CD4-positive, alpha-beta T cell treated with Interleukin-17A for 1 hour (primary cell): Measurements from ENCODE around the gene MSANTD1.
A peak's percentile ranks its signal among the peaks of the same experiment; 100 is the strongest.

Source experiments
- DNase-seq: peaks from one replicate; pipeline ENCODE4 v3.0.0-alpha.2; 2020

The MSANTD1 gene

DNA sequence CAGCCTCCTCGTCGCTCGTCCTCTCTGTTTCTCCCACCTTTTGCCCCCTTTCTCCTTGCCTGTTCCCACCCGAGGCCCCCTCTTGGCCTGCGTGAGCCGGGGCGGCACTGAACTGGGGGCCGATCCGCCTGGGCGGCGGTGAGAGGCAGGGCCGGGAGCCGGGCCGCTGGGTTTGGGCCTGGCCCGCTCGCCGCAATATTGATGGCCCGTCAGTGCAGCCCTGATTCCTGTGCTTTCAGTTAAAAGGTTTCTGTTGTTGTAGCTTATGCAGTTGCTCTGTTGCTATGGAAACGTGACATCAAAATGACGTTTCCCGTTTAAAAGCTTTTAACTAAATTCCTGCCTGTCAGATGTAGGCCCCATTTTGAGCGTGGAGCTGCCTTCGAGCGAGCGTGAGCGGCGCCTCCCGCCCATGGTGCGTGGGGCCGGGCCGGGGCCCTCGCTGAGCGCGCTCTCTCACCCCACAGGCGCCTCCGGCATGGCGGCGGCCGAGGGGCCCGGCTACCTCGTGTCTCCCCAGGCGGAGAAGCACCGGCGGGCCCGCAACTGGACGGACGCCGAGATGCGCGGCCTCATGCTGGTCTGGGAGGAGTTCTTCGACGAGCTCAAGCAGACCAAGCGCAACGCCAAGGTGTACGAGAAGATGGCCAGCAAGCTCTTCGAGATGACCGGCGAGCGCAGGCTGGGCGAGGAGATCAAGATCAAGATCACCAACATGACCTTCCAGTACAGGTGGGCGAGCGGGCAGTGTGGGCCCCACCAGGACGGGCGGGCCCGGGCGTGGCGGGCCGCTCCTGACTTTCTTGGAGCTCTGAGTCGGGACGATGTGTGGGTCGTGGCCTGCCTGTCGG is at the start of gene MSANTD1:
TSS of gene MSANTD1 (plus strand) at position 349 of the 851 bp plus-strand sequence. CDS start at position 413, 64 bp downstream.
- no peak for DNase-seq

DNA sequence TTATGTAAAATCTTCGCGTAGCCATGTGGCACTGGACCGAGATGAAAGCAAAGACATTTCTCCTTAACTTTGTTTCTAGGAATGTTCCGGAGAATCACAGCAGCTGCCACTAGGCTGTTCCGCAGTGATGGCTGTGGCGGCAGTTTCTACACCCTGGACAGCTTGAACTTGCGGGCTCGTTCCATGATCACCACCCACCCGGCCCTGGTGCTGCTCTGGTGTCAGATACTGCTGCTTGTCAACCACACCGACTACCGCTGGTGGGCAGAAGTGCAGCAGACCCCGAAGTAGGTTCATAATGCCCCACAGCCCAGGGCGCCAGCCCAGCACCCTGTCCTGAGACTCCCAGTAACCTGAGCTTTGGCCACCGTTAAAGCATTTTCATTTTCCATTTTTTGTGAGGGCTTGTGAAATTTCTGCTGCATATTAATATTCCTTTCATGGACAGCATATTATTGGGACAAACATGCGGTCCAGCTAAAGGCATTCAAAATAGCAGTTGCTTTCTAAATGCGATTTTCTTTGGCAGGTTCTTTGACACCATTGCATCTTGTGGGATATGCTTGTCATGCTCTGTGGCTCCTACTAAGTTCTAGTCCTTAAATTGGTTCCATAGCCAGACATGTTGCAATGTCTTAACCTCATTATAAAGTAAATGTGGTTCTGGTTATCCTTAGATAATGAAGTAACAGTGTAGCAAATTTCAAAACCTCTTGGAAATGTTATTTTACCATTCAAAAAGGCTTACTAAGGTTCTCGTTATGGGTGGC is 49.1 kb upstream of the MSANTD1 start:
- DNase-seq: no peak

DNA sequence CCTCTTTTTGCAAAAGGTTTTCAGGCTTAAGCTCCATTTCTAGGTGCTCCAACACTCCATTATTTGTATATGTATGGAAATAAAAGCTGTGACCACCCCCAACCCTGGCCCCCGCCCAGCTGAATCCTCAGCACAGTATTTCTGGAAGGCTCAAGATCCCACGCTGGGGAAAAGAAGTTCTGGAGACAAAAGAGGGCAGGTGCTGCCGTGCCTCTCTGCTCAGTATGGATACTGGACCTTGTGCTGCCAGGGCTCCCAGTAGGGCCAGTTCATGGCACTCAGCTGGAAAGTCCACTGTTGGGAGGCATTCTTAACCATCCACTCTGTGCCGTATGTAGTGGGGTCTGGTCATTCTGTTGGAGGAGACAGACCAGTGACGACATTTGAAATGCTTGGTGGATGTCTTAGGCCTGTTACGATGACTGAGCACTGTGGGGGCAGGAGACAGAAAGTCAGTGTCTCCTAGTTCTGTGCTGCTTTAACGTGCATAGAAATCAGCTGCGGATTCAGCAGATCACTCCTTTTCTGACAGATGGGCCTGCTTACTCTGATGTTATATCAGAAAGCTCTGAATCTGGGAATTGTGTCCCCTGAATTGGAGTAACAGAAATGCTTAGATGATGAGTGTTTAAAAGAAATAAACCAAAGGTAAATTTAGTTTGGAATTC is 48.4 kb upstream of the MSANTD1 start:
- no peak for DNase-seq

DNA sequence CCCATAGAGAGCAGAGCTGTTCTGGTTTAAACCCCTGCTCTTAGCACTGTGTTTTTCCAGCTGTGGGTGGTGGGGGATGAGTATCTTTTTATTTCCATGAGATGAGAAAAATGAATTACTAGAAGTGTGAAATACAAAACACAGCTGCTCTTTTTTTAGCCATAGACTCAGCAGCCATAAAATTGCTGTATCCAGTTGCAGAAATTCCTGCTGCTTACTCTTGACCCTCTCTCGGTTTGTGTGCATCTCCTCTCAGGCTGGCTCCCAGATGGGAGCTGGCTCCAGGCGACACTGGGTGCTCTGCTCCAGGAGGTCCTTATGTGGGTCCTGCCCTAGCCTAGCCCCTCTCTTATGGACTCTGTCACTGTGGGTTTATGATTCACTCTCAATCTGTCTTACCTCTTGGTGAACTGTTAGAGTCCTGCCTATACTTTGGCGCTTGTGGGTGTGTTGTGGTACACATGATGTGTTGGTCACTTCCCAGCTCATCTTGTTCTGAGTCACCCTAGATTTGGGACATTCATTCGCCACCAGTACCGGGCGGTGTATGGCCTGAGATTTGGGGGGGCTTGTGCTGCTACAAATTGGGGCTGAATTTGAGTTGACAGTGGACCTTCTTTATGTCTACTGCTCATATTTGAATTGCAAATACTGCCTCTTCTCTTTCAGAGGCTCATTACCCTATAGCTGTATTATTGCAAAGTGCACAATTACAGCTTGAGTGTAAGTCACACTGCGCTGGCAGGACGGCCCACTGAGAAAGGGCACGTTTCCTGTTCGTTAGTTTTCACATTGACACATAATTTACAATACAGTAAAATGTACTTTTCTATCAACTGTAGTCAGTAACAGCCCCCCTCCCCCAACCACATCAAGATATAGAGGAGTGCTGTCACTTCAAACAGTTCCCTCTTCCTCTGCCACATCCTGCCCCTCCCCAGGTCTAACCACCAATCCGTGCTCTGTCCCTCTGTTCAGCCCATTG is 46.9 kb upstream of the MSANTD1 start:
- DNase-seq: peak; percentile 85

DNA sequence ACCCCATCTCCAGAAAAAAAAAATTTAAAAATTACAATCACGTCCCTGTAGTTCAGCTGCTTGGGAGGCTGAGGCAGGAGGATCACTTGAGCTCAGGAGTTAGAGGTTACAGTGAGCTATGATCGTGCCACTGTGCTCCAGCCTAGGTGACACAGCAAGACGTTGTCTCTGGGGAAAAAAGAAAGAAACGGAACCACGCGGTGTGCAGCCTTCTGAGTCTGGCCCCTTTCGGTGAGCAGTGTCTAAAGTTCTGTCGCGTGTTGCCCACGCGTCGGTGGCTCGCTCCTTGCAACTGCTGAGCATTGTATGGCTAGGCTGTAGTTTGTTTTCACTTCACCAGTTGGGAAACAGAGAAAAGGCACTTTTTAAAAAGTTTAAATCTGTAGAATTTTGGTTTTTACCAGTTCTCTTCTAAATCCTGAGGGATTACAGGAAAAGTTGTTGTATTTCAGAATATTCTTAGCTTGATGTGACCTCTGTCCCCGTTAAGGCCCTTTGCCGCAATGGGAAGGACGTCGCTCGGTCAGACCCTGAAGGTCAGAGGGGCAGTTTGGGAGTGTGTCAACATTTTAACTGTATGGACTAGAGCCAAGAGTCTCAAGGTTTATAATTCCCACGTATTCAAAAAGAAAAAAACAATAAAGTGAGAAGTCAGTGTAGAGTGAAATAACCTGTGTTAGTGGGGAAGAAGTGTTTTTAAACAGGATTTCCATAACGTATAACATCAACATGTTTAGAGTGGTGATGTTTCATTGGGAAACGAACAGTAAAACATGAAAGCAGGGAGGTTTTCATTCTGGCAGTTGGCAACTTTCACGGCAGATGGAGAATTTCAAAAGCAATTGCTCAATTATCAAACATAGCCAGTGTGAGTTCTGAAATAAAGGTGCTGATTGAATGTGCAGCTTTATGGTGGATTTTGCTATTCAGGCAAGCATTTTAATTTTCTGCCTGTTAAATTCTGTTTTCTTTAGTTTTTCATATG is 45.8 kb upstream of the MSANTD1 start:
- DNase-seq: peak; percentile 44

DNA sequence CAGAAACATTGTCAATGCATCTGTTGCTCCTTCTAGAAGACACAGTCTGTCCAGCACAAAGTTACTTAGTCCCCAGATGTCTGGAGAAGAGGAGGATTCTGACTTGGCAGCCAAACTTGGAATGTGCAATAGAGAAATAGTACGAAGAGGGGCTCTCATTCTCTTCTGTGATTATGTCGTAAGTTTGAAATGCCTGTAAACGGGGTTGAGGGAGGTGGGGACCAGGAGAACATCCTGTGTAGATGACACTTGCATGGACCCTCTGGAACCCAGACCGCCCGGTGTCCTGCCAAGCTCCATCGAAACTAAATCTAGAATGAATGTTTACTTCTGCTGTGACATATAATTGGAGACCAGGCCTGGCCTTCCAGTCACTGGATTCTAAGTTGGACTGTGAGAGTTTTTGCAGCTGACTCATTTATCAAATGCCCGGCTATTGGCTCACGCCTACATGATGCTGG is 45.0 kb upstream of the MSANTD1 start:
- DNase-seq: no peak

DNA sequence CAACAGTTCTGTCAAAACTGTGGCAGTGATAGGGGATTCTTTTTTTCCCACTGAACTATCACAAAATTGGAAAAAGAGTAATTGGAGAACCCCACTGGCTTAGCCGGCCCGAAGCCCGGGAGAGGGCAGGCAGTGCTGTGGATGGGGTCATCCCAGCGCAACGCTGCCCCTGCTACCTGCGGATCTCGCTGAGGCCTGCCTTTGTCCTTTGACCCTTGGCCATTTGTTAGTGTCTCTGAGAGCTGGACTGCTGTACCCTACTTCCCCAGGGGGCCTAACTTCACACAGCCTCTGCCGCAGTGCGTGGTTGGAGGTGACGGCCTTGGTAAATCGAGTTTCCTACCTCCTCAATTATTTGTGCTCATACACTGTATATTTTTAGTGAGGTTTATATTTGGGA is 43.0 kb upstream of the MSANTD1 start:
- DNase-seq: no peak

DNA sequence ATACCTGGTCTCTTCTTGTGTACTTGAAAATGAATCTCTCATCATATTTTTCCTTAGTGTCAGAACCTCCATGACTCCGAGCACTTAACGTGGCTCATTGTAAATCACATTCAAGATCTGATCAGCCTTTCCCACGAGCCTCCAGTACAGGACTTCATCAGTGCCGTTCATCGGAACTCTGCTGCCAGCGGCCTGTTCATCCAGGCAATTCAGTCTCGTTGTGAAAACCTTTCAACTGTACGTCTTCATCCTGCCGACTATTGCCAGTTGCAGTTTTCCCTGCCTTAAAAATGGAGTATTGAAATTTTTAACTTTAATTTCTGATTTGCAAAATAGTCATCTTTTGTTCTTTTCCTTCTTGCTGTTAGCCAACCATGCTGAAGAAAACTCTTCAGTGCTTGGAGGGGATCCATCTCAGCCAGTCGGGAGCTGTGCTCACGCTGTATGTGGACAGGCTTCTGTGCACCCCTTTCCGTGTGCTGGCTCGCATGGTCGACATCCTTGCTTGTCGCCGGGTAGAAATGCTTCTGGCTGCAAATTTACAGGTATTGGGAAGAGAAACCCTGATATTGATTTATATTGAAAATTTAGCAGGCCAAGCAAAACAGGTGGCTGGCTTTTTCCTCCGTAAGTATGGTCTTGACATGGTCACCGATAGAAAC is 42.4 kb upstream of the MSANTD1 start:
- no peak for DNase-seq

DNA sequence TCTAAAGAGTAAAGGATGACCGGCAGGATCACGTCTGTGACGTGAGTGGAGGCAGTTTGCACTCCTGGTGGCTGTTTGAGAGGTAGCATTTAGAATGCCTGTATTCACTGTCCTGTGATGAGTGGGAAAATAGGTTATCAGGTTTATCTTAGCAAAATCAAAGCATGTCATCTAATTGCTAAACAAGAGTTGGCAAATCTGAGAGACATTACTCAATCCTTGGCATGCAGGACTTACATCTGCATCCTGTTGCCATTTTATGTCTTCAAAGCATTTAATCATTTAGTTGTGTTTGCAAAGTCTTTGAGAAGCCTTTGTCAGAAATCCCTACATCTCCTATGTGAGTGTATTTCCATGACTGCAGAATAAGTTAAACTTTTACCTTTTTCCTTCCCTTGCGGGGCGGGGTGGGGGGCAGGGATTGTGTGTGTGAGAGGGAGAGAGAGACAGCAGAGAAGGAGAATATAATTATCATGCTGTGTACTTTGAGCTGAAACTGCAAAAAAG is 41.4 kb upstream of the MSANTD1 start:
- no peak for DNase-seq

DNA sequence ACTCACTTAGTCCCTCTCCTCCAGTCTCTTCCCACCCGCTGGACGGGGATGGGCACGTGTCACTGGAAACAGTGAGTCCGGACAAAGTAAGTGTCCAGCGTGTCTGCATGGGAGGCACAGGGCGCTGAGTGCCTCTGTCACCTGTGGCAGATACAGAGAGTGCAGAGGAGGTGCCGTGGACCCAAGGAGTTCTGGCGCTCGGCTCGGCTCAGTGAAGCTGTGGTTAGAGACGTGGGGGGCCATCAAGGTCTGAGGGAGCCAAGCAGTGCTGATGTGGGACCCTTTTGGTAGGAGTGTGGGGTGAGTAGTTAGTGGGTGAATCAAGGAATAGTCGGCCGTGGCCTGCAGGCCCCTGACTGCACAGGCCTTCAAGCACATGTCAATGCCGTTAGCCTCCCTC is 40.1 kb upstream of the MSANTD1 start:
- DNase-seq: no peak

DNA sequence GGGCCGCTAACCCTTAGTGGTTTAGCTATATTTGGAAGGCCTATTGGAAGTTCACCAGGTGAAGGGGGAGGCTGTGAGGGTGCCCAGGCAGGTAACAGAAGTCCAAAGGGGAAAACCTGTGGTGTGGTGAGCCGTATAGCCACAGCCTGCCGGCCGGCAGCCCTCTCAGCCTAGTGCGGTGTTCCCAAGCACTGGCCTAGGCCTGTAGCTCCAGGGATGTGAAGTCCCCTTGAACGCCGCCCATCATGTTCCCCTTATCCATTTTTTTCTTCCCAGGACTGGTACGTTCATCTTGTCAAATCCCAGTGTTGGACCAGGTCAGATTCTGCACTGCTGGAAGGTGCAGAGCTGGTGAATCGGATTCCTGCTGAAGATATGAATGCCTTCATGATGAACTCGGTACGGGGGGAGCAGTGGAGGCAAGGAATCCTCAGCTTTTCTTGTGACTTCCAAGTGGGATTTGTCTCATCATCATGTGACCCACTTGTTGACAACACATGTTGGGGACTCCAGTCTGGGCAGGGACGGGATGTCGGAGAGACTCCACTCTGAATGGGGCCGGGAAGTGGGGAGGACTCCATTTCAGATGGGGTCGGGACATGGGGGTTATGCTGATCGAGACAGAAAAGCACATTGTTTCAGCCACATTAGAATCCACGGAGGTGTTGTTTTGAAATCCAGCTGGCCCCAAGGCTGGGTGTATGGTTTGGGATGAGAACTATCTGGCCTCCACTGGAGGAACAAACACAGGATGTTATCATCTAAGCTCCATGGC is 39.2 kb upstream of the MSANTD1 start:
- no peak for DNase-seq

DNA sequence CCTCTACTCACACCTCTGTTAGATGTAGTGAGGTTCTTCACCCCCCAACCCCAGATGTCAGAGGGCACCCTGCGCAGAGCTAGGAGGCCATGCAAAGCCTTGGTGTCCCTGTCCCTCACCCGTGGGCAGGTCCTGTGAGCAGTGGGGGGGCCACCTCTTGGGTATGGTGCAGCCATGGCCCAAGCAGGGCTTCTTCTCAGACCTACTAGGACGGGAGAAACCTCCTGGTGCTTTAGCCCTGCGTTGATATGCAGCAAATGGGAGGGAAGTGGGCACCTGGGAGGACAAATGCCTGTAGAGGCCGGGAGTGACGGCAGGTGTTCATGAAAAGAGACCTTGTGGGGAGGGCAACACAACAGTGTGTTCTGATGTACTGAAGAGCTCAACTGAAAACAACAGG is 38.5 kb upstream of the MSANTD1 start:
- DNase-seq: no peak

DNA sequence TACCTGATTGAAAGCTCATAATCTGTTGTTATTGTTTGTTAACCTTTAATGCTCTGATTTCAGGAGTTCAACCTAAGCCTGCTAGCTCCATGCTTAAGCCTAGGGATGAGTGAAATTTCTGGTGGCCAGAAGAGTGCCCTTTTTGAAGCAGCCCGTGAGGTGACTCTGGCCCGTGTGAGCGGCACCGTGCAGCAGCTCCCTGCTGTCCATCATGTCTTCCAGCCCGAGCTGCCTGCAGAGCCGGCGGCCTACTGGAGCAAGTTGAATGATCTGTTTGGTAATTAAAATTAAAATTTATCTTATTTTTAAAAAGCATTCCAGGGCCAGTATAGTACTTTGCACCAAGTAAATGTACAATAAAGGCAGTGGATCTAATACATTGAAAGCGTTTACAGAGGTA is 37.1 kb upstream of the MSANTD1 start:
- DNase-seq: no peak

DNA sequence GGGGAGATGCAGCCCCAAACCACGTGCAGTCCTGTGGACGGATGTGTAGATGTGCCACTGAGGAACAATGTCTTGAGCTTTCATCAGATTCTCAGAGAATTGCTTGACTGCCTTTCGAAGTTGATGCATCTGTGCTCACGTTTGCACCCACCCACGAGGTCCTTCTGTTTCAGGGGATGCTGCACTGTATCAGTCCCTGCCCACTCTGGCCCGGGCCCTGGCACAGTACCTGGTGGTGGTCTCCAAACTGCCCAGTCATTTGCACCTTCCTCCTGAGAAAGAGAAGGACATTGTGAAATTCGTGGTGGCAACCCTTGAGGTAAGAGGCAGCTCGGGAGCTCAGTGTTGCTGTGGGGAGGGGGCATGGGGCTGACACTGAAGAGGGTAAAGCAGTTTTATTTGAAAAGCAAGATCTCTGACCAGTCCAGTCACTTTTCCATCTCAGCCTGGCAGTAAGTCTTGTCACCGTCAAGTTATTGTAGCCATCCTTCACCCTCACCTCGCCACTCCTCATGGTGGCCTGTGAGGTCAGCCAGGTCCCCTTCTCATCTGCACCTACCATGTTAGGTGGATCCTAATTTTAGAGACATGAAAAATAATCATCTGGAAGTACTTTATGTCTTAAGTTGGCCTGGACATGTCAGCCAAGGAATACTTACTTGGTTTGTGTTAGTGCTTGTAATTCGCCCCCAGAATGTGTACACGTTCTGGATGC is 36.4 kb upstream of the MSANTD1 start:
- DNase-seq: no peak

DNA sequence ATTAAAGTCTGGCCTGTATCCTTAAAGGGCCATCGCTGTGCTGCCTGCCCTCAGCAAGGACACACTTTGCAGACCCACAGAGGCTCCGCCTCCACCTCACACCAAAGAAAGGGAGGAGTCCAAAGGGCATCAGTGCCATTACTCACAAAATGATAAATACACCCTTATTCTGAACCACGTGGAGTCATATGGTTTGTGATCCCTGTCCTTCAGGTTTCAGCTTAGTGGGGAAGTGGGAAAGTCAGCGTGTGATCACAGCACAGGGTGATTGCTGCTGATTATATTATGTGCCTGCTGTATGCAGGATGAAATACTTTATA is 35.9 kb upstream of the MSANTD1 start:
- DNase-seq: no peak

DNA sequence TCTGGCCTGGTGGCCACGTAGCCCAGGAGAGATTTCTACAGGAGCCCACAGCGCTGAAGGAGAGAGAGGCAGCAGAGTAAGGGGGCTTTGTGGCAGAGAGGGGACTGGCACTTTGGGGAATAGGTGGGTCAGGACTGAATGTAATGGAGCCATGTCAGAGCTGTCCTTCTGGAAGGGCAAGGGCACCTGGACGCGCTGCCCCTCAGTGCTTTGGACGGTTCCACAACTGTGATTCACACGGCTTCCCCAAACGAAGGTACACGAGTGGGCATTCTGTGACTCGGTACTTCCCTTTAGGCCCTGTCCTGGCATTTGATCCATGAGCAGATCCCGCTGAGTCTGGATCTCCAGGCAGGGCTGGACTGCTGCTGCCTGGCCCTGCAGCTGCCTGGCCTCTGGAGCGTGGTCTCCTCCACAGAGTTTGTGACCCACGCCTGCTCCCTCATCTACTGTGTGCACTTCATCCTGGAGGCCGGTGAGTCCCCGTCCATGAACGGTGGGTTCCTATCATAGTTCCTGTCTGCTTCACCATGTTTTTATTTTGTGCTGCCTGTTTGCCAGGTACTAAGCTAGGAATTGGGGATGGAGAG is 35.2 kb upstream of the MSANTD1 start:
- DNase-seq: no peak

DNA sequence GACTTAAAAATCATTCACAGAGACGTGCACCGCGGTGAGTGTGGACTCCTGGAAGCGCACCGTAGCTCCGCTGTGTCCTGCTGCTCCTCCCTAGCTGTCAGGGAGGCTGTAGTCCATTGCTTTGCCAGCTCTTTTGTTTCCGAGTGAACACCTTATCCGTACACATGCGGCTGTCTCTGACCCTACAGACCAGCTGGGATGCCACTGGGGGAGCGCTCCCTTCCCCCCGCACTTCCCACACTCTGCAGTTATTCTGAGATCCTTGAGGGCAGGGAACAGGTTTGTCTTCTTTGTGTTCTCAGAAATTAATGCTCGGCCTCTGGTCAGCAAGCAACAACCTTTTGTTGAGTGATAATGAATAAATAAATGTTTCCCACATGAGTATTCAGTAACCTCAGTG is 33.7 kb upstream of the MSANTD1 start:
- DNase-seq: no peak

DNA sequence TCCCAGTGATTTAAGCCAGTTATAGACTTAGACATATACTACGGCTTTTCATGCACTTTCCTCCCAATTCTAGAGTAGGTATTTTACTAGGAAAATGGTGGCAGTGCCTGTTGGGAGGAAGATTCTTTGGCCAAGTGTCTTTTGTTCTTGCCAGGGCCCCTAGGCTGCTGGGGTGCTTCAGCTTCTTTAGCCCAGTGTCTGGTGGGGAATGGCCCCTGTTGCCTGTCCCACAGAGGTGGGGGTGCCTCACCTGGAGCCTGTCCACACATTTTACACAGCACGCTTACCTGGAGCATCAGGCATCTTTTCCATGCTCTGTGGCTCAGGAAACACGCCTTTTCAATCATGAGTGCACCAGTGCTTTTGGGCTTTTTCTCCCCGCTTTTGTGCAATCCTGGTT is 33.2 kb upstream of the MSANTD1 start:
- DNase-seq: no peak

DNA sequence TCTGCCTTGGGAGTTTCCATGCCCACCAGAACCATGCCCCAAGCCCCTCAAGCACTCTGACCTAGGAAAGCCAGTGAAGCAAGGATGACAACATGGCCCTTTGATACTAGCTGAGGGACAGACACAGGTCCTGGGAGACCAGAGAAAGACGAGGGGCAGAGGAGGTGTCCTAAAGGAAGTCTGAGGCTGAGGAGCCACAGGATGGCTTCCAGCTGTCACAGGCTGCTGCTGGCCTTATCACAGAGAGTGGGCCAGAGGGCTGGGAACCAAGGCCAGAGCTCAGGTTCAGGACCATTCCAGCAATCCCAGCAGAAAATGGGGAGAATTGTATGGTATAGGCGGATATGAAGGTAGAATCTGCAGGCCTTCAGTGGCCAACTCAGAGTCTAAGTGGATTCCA is 31.7 kb upstream of the MSANTD1 start:
- no peak for DNase-seq
